GM18870 (cell line): ENCODE measurements around the gene CEP170B.
"Not testable (repeated sequence)": the region's sequence is repeated elsewhere in the genome, so short reads cannot be mapped to it uniquely, and the experiment has no call there.

Experiments used
- ATAC-seq: cut with Tn5 transposase; IDR thresholded peaks from one replicate; pipeline ENCODE4 v1.9.1; 2021; ENCODE audit warnings: moderate library complexity; ENCODE audit not compliant: unreplicated experiment

Gene CEP170B

DNA sequence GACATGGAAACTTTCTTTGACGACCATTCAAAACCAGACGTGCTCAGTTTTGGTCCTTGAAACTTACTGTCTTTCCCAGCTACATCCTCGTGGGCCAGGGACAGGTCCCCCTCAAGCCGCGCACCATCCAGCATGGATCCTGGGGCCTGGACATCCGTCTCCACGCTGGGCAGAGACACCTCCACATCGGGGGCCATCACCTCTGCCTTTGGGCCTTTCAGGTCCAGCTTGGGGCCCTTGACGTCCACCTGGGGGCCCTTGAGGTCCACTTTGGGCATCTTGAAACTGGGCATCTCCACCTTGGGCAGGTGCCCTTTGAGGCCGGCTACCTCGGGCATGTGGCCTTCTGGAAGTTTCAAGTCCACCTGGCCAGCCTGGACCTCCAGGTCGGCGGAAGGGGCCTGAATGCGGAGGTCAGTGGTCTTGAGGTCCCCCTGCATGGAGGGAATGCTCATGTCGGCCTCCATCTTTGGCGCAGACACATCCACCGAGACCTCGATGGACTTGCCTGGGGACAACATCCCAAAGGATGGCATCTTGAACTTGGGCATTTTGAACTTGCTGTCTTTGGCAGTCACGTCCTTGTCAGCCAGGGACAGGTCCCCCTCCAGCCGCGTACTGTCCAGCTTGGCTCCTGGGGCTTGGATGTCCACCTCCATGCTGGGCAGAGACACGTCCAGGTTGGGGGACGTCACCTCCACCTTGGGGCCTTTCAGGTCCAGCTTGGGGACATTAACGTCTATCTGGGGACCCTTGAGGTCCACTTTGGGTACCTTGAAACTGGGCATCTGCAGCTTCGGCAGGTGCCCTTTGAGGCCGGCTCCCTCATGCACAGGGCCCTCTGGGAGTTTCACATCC lies 76.7 kb downstream of the CEP170B start:
- no peak for ATAC-seq

DNA sequence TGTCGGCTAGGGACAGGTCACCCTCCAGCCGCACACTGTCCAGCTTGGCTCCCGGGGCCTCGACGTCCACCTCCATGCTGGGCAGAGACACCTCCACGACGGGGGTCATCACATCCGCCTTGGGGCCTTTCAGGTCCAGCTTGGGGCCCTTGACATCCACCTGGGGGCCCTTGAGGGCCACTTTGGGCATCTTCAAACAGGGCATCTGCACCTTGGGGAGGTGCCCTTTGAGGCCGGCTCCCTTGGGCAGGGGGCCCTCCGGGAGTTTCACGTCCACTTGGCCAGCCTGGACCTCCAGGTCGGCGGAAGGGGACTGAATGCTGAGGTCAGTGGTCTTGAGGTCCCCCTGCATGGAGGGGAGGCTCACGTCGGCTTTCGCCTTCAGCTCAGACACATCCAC lies 77.5 kb downstream of the CEP170B start:
- ATAC-seq: no peak

DNA sequence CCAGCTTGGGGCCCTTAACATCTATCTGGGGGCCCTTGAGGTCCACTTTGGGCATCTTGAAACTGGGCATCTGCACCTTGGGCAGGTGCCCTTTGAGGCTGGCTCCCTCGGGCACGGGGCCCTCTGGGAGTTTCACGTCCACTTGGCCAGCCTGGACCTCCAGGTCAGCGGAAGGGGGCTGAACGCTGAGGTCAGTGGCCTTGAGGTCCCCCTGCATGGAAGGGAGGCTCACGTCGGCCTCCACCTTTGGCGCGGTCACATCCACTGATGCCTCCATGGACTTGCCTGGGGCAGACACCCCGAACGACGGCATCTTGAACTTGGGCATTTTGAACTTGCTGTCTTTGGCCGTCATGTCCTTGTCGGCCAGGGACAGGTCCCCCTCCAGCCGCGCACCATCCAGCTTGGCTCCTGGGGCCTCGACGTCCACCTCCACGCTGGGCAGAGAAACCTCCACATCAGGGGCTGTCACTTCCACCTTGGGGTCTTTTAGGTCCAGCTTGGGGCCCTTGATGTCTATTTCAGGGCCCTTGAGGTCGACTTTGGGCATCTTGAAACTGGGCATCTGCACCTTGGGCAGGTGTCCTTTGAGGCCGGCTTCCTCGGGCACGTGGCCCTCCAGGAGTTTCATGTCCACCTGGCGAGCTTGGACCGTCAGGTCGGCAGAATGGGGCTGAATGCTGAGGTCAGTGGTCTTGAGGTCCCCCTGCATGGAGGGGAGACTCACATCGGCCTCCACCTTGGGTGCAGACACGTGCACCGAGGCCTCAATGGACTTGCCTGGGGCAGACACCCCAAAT lies 78.3 kb downstream of the CEP170B start:
- not testable (repeated sequence) for ATAC-seq

DNA sequence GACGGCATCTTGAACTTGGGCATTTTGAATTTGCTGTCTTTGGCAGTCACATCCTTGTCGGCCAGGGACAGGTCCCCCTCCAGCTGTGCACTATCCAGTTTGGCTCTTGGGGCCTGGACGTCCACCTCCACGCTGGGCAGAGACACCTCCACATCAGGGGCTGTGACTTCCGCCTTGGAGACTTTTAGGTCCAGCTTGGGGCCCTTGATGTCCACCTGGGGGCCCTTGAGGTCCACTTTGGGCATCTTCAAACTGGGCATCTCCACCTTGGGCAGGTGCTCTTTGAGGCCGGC lies 78.9 kb downstream of the CEP170B start:
- not testable (repeated sequence) for ATAC-seq

DNA sequence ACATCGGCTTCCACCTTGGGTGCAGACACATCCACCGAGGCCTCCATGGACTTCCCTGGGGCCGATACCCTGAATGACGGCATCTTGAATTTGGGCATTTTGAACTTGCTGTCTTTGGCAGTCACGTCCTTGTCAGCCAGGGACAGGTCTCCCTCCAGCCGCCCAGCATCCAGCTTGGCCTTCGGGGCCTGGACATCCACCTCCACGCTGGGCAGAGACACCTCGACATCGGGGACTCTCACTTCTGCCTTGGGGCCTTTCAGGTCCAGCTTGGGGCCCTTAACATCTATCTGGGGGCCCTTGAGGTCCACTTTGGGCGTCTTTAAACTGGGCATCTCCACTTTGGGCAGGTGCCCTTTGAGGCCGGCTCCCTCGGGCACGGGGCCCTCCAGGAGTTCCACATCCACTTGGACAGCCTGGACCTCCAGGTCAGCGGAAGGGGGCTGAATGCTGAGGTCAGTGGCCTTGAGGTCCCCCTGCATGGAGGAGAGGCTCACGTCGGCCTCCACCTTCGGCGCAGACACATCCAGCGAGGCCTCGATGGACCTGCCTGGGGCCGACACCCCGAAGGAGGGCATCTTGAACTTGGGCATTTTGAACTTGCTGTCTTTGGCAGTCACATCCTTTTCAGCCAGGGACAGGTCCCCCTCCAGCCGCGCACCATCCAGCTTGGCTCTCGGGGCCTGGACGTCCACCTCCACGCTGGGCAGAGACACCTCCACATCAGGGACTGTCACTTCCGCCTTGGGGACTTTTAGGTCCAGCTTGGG lies 79.6 kb downstream of the CEP170B start:
- ATAC-seq: not testable (repeated sequence)

DNA sequence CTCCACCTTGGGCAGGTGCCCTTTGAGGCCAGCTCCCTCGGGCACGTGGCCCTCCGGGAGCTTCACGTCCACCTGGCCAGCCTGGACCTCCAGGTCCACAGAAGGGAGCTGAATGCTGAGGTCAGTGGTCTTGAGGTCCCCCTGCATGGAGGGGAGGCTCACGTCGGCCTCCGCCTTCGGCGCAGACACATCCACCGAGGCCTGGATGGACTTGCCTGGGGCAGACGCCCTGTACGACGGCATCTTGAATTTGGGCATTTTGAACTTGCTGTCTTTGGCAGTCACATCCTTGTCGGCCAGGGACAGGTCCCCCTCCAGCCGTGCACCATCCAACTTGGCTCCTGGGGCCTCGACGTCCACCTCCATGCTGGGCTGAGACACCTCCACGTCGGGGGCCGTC lies 80.2 kb downstream of the CEP170B start:
- not testable (repeated sequence) for ATAC-seq
